H9 (cell line): ENCODE data around the gene PRKAG1. TPM values are rescaled to one million over a fixed set of nuclear protein-coding genes. Genes with fewer than 3 reads are reported as not detected.

Experiments
- DNase-seq: peaks from one replicate; pipeline ENCODE4 v3.0.0-alpha.2; 2017
- H2AFZ ChIP-seq: one replicate; pipeline ENCODE4 v1.6.1; 2013; ENCODE audit warnings: mild to moderate bottlenecking, low read length, control low read depth, moderate library complexity
- H2AK5ac ChIP-seq: 2 replicates; pipeline ENCODE4 v1.6.1; 2013; ENCODE audit warnings: low read length, control low read depth, mixed read lengths; ENCODE audit not compliant: insufficient read length
- H2BK120ac ChIP-seq: one replicate; pipeline ENCODE4 v1.6.1; 2013; ENCODE audit warnings: low read depth, mild to moderate bottlenecking, low read length, control low read depth, inconsistent platforms; ENCODE audit not compliant: poor library complexity, severe bottlenecking
- H2BK12ac ChIP-seq: 2 replicates; pipeline ENCODE4 v1.6.1; 2013; ENCODE audit warnings: low read length, control low read depth, mixed read lengths, low read depth; ENCODE audit not compliant: insufficient read length
- H2BK15ac ChIP-seq: 2 replicates; pipeline ENCODE4 v1.6.1; 2013; ENCODE audit warnings: low read depth, low read length, control low read depth
- H2BK20ac ChIP-seq: one replicate; pipeline ENCODE4 v1.6.1; 2013; ENCODE audit warnings: low read depth, mild to moderate bottlenecking, low read length, control low read depth, inconsistent platforms; ENCODE audit not compliant: poor library complexity, severe bottlenecking
- H2BK5ac ChIP-seq: 2 replicates; pipeline ENCODE4 v1.6.1; 2013; ENCODE audit warnings: low read length, control low read depth, mixed read lengths; ENCODE audit not compliant: insufficient read length
- H3K14ac ChIP-seq: 2 replicates; pipeline ENCODE4 v1.6.1; 2013; ENCODE audit warnings: low read length, control low read depth; ENCODE audit not compliant: insufficient read depth
- H3K18ac ChIP-seq: 2 replicates; pipeline ENCODE4 v1.6.1; 2013; ENCODE audit warnings: low read depth, mild to moderate bottlenecking, mixed read lengths, low read length, control low read depth; ENCODE audit not compliant: insufficient read length
- H3K23ac ChIP-seq: 2 replicates; pipeline ENCODE4 v1.6.1; 2013; ENCODE audit warnings: low read length, control low read depth, mixed read lengths, low read depth; ENCODE audit not compliant: insufficient read length
- H3K23me2 ChIP-seq: 2 replicates; pipeline ENCODE4 v1.6.1; 2013; ENCODE audit warnings: low read depth, mild to moderate bottlenecking, mixed read lengths, low read length, control low read depth; ENCODE audit not compliant: insufficient read length, poor library complexity, severe bottlenecking
- H3K27ac ChIP-seq: 2 replicates; pipeline ENCODE4 v1.5.1; 2013; ENCODE audit warnings: low read length, control low read depth, mixed read lengths, low read depth; ENCODE audit not compliant: insufficient read length
- H3K27me3 ChIP-seq: 2 replicates; pipeline ENCODE4 v1.6.1; 2013; ENCODE audit warnings: low read length, control low read depth, inconsistent platforms; ENCODE audit not compliant: insufficient read depth
- H3K4ac ChIP-seq: 2 replicates; pipeline ENCODE4 v1.6.1; 2013; ENCODE audit warnings: low read depth, mild to moderate bottlenecking, control low read depth, inconsistent platforms, low read length, moderate library complexity
- H3K4me1 ChIP-seq: 2 replicates; pipeline ENCODE4 v1.6.1; 2013; ENCODE audit warnings: low read length, control low read depth, inconsistent platforms; ENCODE audit not compliant: insufficient read depth
- H3K4me2 ChIP-seq: 2 replicates; pipeline ENCODE4 v1.6.1; 2013; ENCODE audit warnings: low read length, control low read depth, mixed read lengths; ENCODE audit not compliant: insufficient read length, insufficient read depth
- H3K56ac ChIP-seq: 2 replicates; pipeline ENCODE4 v1.6.1; 2013; ENCODE audit warnings: low read depth, mild to moderate bottlenecking, mixed read lengths, low read length, control low read depth; ENCODE audit not compliant: insufficient read length
- H3K79me1 ChIP-seq: 2 replicates; pipeline ENCODE4 v1.6.1; 2013; ENCODE audit warnings: low read depth, mild to moderate bottlenecking, moderate library complexity, low read length, control low read depth, inconsistent platforms; ENCODE audit not compliant: insufficient read depth, poor library complexity, severe bottlenecking
- H3K79me2 ChIP-seq: 2 replicates; pipeline ENCODE4 v1.6.1; 2013; ENCODE audit warnings: low read length, control low read depth, inconsistent platforms; ENCODE audit not compliant: insufficient read depth
- H3K9ac ChIP-seq: 2 replicates; pipeline ENCODE4 v1.6.1; 2013; ENCODE audit warnings: low read length, control low read depth, mixed read lengths; ENCODE audit not compliant: insufficient read length; ENCODE audit errors: extremely low read depth
- H3K9me3 ChIP-seq: one replicate; pipeline ENCODE4 v1.6.1; 2013; ENCODE audit warnings: low read depth, low read length, inconsistent platforms; ENCODE audit not compliant: control insufficient read depth
- H3T11ph ChIP-seq: one replicate; pipeline ENCODE4 v1.6.1; 2013; ENCODE audit warnings: mild to moderate bottlenecking, low read length, control low read depth, inconsistent platforms
- H4K20me1 ChIP-seq: one replicate; pipeline ENCODE4 v1.6.1; 2013; ENCODE audit not compliant: control insufficient read depth, insufficient read length, insufficient read depth
- H4K5ac ChIP-seq: 2 replicates; pipeline ENCODE4 v1.6.1; 2013; ENCODE audit warnings: low read depth, mild to moderate bottlenecking, mixed read lengths, low read length, control low read depth; ENCODE audit not compliant: insufficient read length
- H4K8ac ChIP-seq: replicated peaks from 2 replicates; pipeline ENCODE4 v1.6.1; 2013; ENCODE audit warnings: low read length, control low read depth, mixed read lengths, low read depth; ENCODE audit not compliant: insufficient read length
- H4K91ac ChIP-seq: 2 replicates; pipeline ENCODE4 v1.6.1; 2013; ENCODE audit warnings: low read depth, mild to moderate bottlenecking, moderate library complexity, mixed read lengths, low read length, control low read depth; ENCODE audit not compliant: insufficient read length
- H3K27ac Mint-ChIP-seq, 3 experiments: 2 replicates in 2 of 3; 3 replicates in 1 of 3; pipeline ENCODE4 v1.8.0; 2020 to 2021; ENCODE audit warnings: mixed read lengths in 3 of 3, mild to moderate bottlenecking in 1 of 3, moderate library complexity in 1 of 3
- H3K27me3 Mint-ChIP-seq: 2 replicates; pipeline ENCODE4 v1.8.0; 2021; ENCODE audit warnings: low read depth, mild to moderate bottlenecking, moderate library complexity, mixed read lengths
- H3K36me3 Mint-ChIP-seq, 3 experiments: 2 replicates in 2 of 3; 3 replicates in 1 of 3; pipeline ENCODE4 v1.8.0; 2020 to 2021; ENCODE audit warnings: low read depth in 3 of 3, mixed read lengths in 3 of 3; ENCODE audit not compliant: insufficient read depth in 1 of 3
- H3K4me1 Mint-ChIP-seq, 2 experiments: 2 replicates each; pipeline ENCODE4 v1.8.0; 2020; ENCODE audit warnings: mixed read lengths in 2 of 2
- H3K4me3 Mint-ChIP-seq, 2 experiments: 2 replicates in 1 of 2; 3 replicates in 1 of 2; pipeline ENCODE4 v1.8.0; 2020 to 2021; ENCODE audit warnings: mild to moderate bottlenecking in 2 of 2, mixed read lengths in 2 of 2, moderate library complexity in 1 of 2
- H3K9me3 Mint-ChIP-seq, 2 experiments: 2 replicates in 1 of 2; 3 replicates in 1 of 2; pipeline ENCODE4 v1.8.0; 2020; ENCODE audit warnings: mild to moderate bottlenecking in 2 of 2, mixed read lengths in 2 of 2, moderate library complexity in 1 of 2
- WGBS: extraction: QIAGEN DNeasy Blood & Tissue Kit; methylation state at CpG from one replicate; pipeline ENCODE4 v1.1.7; 2013; ENCODE audit warnings: missing lambda C conversion rate, low lambda C conversion rate, mixed read lengths; ENCODE audit not compliant: insufficient read length; ENCODE audit errors: extremely low coverage; 5-methylcytosine and 5-hydroxymethylcytosine counted together
- total RNA-seq: library from RNA; stranded (reverse); gene quantifications from 2 replicates; pipeline ENCODE4 v1.2.1, GENCODE V29; 2021
- TF ChIP-seq, protein P1 (sequence below): fragments of 200-600 bp; sonication (generic); conservative IDR thresholded peaks from 3 replicates; pipeline ENCODE4 v1.8.0; 2021; ENCODE audit warnings: antibody characterized with exemption, mild to moderate bottlenecking

Gene PRKAG1
- total RNA-seq, 1 experiment from 2014 or later = 34.8 TPM

GRCh38 chr12:49019443-49020324 is 1.1 kb upstream of the PRKAG1 start:
- H4K20me1 ChIP-seq = no peaks in the 10 kb centered on the region
- no peak overlapping the region for H4K5ac ChIP-seq
- no peak overlapping the region for H4K91ac ChIP-seq
- no peaks in the 10 kb centered on the region; the same call in 1 of the 2 replicates for H3K27me3 Mint-ChIP-seq
- no peaks in the 10 kb centered on the region; the same call in 1 of the 2 replicates for H3K27me3 ChIP-seq
- H3K79me2 ChIP-seq = no peaks in the 10 kb centered on the region
- TF ChIP-seq, protein P1, sequence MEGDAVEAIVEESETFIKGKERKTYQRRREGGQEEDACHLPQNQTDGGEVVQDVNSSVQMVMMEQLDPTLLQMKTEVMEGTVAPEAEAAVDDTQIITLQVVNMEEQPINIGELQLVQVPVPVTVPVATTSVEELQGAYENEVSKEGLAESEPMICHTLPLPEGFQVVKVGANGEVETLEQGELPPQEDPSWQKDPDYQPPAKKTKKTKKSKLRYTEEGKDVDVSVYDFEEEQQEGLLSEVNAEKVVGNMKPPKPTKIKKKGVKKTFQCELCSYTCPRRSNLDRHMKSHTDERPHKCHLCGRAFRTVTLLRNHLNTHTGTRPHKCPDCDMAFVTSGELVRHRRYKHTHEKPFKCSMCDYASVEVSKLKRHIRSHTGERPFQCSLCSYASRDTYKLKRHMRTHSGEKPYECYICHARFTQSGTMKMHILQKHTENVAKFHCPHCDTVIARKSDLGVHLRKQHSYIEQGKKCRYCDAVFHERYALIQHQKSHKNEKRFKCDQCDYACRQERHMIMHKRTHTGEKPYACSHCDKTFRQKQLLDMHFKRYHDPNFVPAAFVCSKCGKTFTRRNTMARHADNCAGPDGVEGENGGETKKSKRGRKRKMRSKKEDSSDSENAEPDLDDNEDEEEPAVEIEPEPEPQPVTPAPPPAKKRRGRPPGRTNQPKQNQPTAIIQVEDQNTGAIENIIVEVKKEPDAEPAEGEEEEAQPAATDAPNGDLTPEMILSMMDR = peak; percentile 60
- peaks cover 9% of the 10 kb centered on the region for H3K23me2 ChIP-seq
- H2BK12ac ChIP-seq = peak overlapping the region; percentile 64
- H3K56ac ChIP-seq = no peak overlapping the region
- peaks cover 3% of the 10 kb centered on the region for H3K79me1 ChIP-seq
- peak overlapping the region; percentile 91 for H3K4me2 ChIP-seq
- H3T11ph ChIP-seq = no peak overlapping the region
- H2AFZ ChIP-seq = no peak overlapping the region
- no peak overlapping the region for H4K8ac ChIP-seq
- H3K27ac ChIP-seq = no peak overlapping the region
- H3K4me3 Mint-ChIP-seq = peak overlapping the region; percentile 50 to 93
- no peak overlapping the region for H3K4ac ChIP-seq
- no peak overlapping the region for H3K23ac ChIP-seq
- H2BK15ac ChIP-seq = no peak overlapping the region
- no peak overlapping the region for H3K9ac ChIP-seq
- WGBS = no CpG with 5 or more reads among the region's 10 CpGs
- no peaks in the 10 kb centered on the region for H3K4me1 ChIP-seq
- H3K9me3 Mint-ChIP-seq = no peaks in the 10 kb centered on the region
- peak overlapping the region; percentile 78 for H2BK120ac ChIP-seq
- no peak overlapping the region for H2BK20ac ChIP-seq
- H2AK5ac ChIP-seq = no peak overlapping the region
- no peak overlapping the region for H2BK5ac ChIP-seq
- H3K36me3 Mint-ChIP-seq = peaks cover 12 to 40% (median 35%) of the 10 kb centered on the region in 3 experiments
- DNase-seq = peak; percentile 75
- H3K27ac Mint-ChIP-seq = peak overlapping the region; percentile 81 to 99 (median 91); a peak in 6 of 7 replicates
- H3K18ac ChIP-seq = no peak overlapping the region
- peaks cover 15% of the 10 kb centered on the region in 2 experiments for H3K4me1 Mint-ChIP-seq
- H3K14ac ChIP-seq = no peak overlapping the region
- H3K9me3 ChIP-seq = no peaks in the 10 kb centered on the region
